Measurements from ENCODE around the gene MCM8.
"Not testable (repeated sequence)": the region's sequence is repeated elsewhere in the genome, so short reads cannot be mapped to it uniquely, and the experiment has no call there.

Gene MCM8

DNA sequence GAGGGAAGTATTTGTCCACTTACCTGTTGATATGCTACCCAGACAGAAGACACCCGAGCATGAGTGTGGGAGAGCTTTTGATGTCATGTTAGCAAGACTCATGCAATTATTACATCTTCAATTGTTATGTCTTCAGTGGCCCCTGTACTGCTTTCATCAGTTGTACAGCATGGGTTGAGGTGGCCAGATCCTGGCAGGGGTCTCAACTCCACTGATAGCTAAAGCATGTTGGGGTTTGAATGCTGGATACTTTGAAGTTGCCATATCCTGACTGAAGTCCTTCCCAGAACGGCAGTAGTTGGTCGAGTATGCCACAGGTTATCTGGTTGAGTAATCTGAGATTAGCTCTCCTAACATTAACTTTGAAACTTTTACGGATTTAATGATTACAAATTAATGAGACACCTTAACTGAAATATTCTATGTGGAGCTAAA, 56.7 kb downstream of the MCM8 start:
- no peaks in the 10 kb centered on the region for H3K27me3 Mint-ChIP-seq
- peaks cover 24% of the 10 kb centered on the region for H3K36me3 Mint-ChIP-seq (ENCODE audit: low read depth)
- peaks cover 34% of the 10 kb centered on the region for H3K4me1 Mint-ChIP-seq (ENCODE audit: low read depth)
- no peaks in the 10 kb centered on the region for H3K9me3 Mint-ChIP-seq
- H3K27ac Mint-ChIP-seq: peak overlapping the region; percentile 94
- peak overlapping the region; percentile 97 for H3K4me3 Mint-ChIP-seq

GRCh38 chr20:6007529-6008103, 57.2 kb downstream of the MCM8 start:
- peak overlapping the region; percentile 97 for H3K4me3 Mint-ChIP-seq
- no peaks in the 10 kb centered on the region for H3K9me3 Mint-ChIP-seq
- H3K27ac Mint-ChIP-seq: peak overlapping the region; percentile 60
- H3K4me1 Mint-ChIP-seq (ENCODE audit: low read depth): peaks cover 39% of the 10 kb centered on the region
- peaks cover 29% of the 10 kb centered on the region for H3K36me3 Mint-ChIP-seq (ENCODE audit: low read depth)
- H3K27me3 Mint-ChIP-seq: no peaks in the 10 kb centered on the region

DNA sequence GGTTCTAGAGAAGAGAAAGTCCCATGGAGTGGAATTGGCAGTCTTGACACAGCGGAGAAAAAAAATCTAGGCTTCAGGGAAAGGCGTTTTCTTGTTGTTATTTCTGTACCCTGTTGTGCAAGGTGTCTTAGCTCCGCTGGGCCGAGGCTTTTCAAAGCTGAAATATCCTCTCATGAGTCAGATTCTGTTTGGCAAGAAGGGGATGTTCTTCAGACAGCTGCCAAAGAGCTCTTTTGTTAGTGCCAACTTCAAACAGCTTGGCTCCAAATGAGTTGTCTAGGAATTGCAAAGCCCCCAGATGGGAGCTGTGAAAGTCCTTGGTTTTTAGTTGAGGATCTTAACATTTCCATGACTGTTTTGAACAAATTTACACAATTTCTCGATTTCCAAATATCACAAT, 57.8 kb downstream of the MCM8 start:
- H3K9me3 Mint-ChIP-seq: no peaks in the 10 kb centered on the region
- no peaks in the 10 kb centered on the region for H3K27me3 Mint-ChIP-seq
- H3K4me3 Mint-ChIP-seq: peak overlapping the region; percentile 97
- no peak overlapping the region for H3K27ac Mint-ChIP-seq
- H3K4me1 Mint-ChIP-seq (ENCODE audit: low read depth): peaks cover 40% of the 10 kb centered on the region
- H3K36me3 Mint-ChIP-seq (ENCODE audit: low read depth): peaks cover 33% of the 10 kb centered on the region

DNA sequence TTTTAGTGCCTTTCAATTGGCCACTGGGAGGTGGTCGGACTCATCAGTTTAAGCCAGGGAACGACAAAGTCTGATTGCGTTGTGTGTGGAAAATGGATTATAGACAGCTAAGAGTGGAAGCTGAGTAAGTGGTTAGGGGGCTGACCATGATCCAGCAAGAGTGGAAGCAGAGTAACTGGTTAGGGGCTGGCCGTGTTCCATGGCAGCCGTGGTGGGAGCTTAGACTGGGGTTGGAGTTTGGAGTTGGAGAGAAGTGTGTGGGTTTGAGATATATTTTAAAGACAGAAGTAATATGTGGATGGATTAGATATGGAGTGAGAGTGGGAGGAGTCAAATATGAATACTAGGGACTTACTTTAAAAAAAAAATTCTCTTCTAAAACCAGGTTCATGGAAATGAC, 61.7 kb downstream of the MCM8 start:
- Mint-ChIP-seq H3K27ac (no peak overlapping the region), H3K4me1 (ENCODE audit: low read depth) (peaks cover 44% of the 10 kb centered on the region), H3K9me3 (no peaks in the 10 kb centered on the region)

DNA sequence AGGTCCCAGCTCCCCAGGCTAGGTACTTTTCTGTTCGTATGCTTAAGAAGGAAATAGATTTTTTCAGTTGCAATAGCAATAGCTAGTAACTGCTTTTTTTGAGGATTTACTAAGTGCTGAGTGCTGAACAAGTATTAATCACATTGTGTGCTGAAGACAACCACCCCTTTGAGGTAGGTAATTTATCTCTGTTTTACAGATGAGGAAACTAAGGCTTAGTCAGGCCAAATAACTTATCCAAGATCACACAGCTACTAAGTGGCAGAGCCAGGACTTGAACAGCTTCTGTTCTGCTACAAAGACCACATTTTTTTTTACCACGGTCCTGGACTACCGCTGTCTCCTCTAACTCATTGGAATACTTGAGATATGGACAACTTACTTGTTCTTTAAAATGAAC, 63.6 kb downstream of the MCM8 start:
- H3K36me3 Mint-ChIP-seq (ENCODE audit: low read depth): peaks cover 78% of the 10 kb centered on the region
- H3K4me1 Mint-ChIP-seq (ENCODE audit: low read depth): peaks cover 33% of the 10 kb centered on the region
- H3K27ac Mint-ChIP-seq: no peak overlapping the region

More for the DNA sequence above, 61.7 kb downstream of the MCM8 start:
- Mint-ChIP-seq H3K36me3 (ENCODE audit: low read depth) (peaks cover 67% of the 10 kb centered on the region), H3K27me3 (no peaks in the 10 kb centered on the region), H3K4me3 (no peak overlapping the region)

DNA sequence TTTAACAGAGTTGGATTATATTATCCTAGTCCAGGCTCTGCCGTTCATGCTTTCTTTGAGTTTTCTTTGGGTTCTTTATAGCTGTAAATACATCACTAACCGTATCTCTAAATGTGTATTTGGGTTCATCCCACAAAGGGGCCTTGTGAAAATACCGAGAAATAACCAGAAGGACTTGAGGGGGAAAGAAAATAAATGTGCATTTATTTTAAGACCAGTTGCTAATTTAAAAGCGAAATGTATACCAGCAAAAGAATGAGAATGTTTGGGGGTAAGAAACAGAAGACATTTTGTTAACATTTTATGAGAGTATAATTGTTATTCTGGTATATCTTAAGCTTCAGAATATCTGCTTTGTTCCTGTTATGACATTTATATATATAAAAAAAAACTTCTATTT, 64.5 kb downstream of the MCM8 start:
- H3K27ac Mint-ChIP-seq: peak overlapping the region; percentile 1
- H3K36me3 Mint-ChIP-seq (ENCODE audit: low read depth): peaks cover 77% of the 10 kb centered on the region
- no peaks in the 10 kb centered on the region for H3K27me3 Mint-ChIP-seq
- peaks cover 29% of the 10 kb centered on the region for H3K4me1 Mint-ChIP-seq (ENCODE audit: low read depth)
- no peak overlapping the region for H3K4me3 Mint-ChIP-seq
- no peaks in the 10 kb centered on the region for H3K9me3 Mint-ChIP-seq

More for the DNA sequence above, 63.6 kb downstream of the MCM8 start:
- Mint-ChIP-seq H3K9me3 (no peaks in the 10 kb centered on the region), H3K4me3 (no peak overlapping the region), H3K27me3 (no peaks in the 10 kb centered on the region)

GRCh38 chr20:6017467-6017866, 67.0 kb downstream of the MCM8 start:
- Mint-ChIP-seq H3K9me3 (no peaks in the 10 kb centered on the region), H3K27ac (no peak overlapping the region), H3K4me1 (ENCODE audit: low read depth) (peaks cover 23% of the 10 kb centered on the region), H3K4me3 (no peak overlapping the region), H3K27me3 (no peaks in the 10 kb centered on the region), H3K36me3 (ENCODE audit: low read depth) (peaks cover 77% of the 10 kb centered on the region)

- Mint-ChIP-seq H3K36me3 (ENCODE audit: low read depth) (peaks cover 77% of the 10 kb centered on the region), H3K9me3 (no peaks in the 10 kb centered on the region), H3K27me3 (no peaks in the 10 kb centered on the region), H3K4me3 (no peak overlapping the region), H3K4me1 (ENCODE audit: low read depth) (peaks cover 20% of the 10 kb centered on the region), H3K27ac (no peak overlapping the region)
These were observed 67.4 kb downstream of the MCM8 start for GRCh38 chr20:6017880-6018279.

DNA sequence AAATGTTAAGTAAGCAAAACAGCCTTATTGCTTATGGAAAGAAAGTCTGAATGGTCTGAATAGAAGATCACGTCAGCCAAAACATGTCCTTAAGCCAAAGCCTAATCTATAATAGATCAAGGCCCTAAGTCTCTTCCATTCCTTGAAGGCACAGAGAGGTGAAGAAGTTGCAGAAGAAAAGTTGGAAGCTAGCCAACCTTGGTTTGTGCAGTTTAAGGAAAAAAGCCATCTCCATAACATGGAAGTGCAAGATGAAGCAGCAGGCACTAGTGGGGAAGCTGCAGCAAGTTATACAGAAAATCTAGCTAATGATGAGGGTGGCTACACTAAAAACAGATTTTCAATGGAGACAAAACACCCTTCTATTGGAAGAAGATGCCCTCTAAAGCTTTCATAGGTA, 74.3 kb downstream of the MCM8 start:
- peaks cover 20% of the 10 kb centered on the region for H3K4me1 Mint-ChIP-seq (ENCODE audit: low read depth)
- H3K9me3 Mint-ChIP-seq: peaks cover 6% of the 10 kb centered on the region
- H3K4me3 Mint-ChIP-seq: no peak overlapping the region
- no peak overlapping the region for H3K27ac Mint-ChIP-seq
- H3K27me3 Mint-ChIP-seq: no peaks in the 10 kb centered on the region
- peaks cover 70% of the 10 kb centered on the region for H3K36me3 Mint-ChIP-seq (ENCODE audit: low read depth)

- no peak overlapping the region for H3K27ac Mint-ChIP-seq
- H3K36me3 Mint-ChIP-seq (ENCODE audit: low read depth): peaks cover 66% of the 10 kb centered on the region
- peaks cover 28% of the 10 kb centered on the region for H3K4me1 Mint-ChIP-seq (ENCODE audit: low read depth)
- H3K27me3 Mint-ChIP-seq: no peaks in the 10 kb centered on the region
- H3K9me3 Mint-ChIP-seq: peaks cover 6% of the 10 kb centered on the region
- H3K4me3 Mint-ChIP-seq: no peak overlapping the region
These were observed 75.6 kb downstream of the MCM8 start for GRCh38 chr20:6026051-6026450.

DNA sequence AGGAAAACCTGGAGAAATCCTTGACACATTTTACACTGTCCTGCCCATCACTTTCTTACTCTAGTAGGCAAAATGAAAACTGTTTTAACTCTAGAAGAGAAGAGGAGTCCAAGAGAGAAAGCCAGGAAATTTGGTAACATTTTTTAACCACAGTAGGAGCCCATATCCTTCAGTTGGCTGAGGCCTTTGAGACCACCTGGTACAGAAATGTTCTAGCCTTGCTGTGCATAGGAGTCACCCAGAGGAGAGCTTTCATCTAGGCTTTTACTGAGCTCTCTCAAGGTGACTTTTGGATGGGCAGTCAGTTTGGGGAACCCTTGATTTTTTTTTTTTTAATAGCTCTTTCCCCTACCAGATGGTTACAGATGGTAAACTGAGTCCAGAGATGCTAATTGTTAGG, 78.4 kb downstream of the MCM8 start:
- no peaks in the 10 kb centered on the region for H3K27me3 Mint-ChIP-seq
- H3K4me3 Mint-ChIP-seq: no peak overlapping the region
- peaks cover 28% of the 10 kb centered on the region for H3K4me1 Mint-ChIP-seq (ENCODE audit: low read depth)
- H3K9me3 Mint-ChIP-seq: peaks cover 6% of the 10 kb centered on the region
- H3K36me3 Mint-ChIP-seq (ENCODE audit: low read depth): peaks cover 62% of the 10 kb centered on the region
- H3K27ac Mint-ChIP-seq: no peak overlapping the region

DNA sequence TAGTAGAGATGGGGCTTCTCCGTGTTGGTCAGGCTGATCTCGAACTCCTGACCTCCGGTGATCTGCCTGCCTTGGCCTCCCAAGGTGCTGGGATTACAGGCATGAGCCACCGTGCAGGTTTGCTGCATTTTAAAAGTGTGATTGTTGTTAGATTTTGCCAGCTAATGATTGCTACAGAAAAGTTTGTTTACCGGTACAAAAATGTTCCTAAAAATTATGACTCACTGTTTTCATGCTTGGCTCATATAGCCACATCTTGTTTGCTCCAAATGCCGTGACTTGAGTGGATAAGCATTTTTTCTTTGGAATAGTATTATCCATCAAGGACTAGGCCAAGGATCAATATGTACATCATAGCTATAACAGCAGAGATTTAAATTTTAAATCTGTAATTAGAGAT, 79.1 kb downstream of the MCM8 start:
- no peak overlapping the region for H3K27ac Mint-ChIP-seq
- H3K4me3 Mint-ChIP-seq: no peak overlapping the region
- peaks cover 62% of the 10 kb centered on the region for H3K36me3 Mint-ChIP-seq (ENCODE audit: low read depth)
- H3K9me3 Mint-ChIP-seq: peaks cover 2% of the 10 kb centered on the region
- H3K27me3 Mint-ChIP-seq: no peaks in the 10 kb centered on the region
- H3K4me1 Mint-ChIP-seq (ENCODE audit: low read depth): peaks cover 28% of the 10 kb centered on the region

- Mint-ChIP-seq H3K4me3 (no peak overlapping the region), H3K4me1 (ENCODE audit: low read depth) (peaks cover 21% of the 10 kb centered on the region), H3K27ac (no peak overlapping the region), H3K27me3 (no peaks in the 10 kb centered on the region), H3K9me3 (no peaks in the 10 kb centered on the region), H3K36me3 (ENCODE audit: low read depth) (peaks cover 59% of the 10 kb centered on the region)
These were observed 80.1 kb downstream of the MCM8 start for GRCh38 chr20:6030453-6031080.

DNA sequence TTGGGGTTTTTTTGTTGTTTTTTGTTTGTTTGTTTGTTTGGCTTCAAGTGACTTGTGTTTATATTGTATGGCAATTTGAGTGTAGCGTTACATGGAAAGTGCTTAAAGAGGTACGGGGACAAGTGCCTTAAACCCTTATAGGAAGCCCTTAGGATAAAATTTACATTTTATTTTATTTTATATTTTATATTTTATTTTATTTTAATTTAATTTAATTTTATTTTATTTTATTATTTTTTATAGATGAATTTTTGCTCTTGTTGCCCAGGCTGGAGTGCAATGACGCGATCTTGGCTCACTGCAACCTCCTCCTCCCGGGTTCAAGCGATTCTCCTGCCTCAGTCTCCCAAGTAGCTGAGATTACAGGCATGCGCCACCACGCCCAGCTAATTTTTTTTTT, 82.5 kb downstream of the MCM8 start:
- H3K27ac Mint-ChIP-seq, H3K9me3 Mint-ChIP-seq, H3K27me3 Mint-ChIP-seq, H3K4me3 Mint-ChIP-seq: not testable (repeated sequence)
- peaks cover 64% of the 10 kb centered on the region for H3K36me3 Mint-ChIP-seq (ENCODE audit: low read depth)
- H3K4me1 Mint-ChIP-seq (ENCODE audit: low read depth): peaks cover 16% of the 10 kb centered on the region

GRCh38 chr20:6034134-6034969, 83.9 kb downstream of the MCM8 start:
- no peaks in the 10 kb centered on the region for H3K27me3 Mint-ChIP-seq
- peaks cover 12% of the 10 kb centered on the region for H3K4me1 Mint-ChIP-seq (ENCODE audit: low read depth)
- H3K36me3 Mint-ChIP-seq (ENCODE audit: low read depth): peaks cover 64% of the 10 kb centered on the region
- H3K4me3 Mint-ChIP-seq: no peak overlapping the region
- H3K27ac Mint-ChIP-seq: peak overlapping the region; percentile 7
- H3K9me3 Mint-ChIP-seq: no peaks in the 10 kb centered on the region

Data from stimulated activated naive CD8-positive, alpha-beta T cell treated with anti-CD3 and anti-CD28 coated beads, Interleukin-15, Interleukin-2, amounts not matched to agents 100 ng/mL and 50 ng/mL, for 24 hours (primary cell).